Upper lobe of left lung (tissue), 6 donors: ENCODE results near the gene RNU4-1. TPM values are rescaled to one million over a fixed set of nuclear protein-coding genes. Genes with fewer than 3 reads are reported as not detected.

ENCODE experiments used
- ATAC-seq, 2 donors: fragments of 200-7000 bp; cut with Tn5 transposase; one replicate each; pipeline ENCODE4 v1.9.1; 2022; ENCODE audit warnings: mild to moderate bottlenecking in 2 of 2, moderate library complexity in 2 of 2; ENCODE audit not compliant: low FRiP score in 2 of 2
- DNase-seq, 2 donors: peaks; one replicate each; pipeline ENCODE4 v3.0.0-alpha.2; 2019 to 2020
- H3K27ac ChIP-seq, 4 donors: fragments of 200-600 bp; sonication (generic); one replicate each; pipeline ENCODE4 v1.5.1; 2016 to 2019
- H3K27me3 ChIP-seq, 4 donors: fragments of 200-600 bp; sonication (generic); one replicate each; pipeline ENCODE4 v1.5.1; 2017 to 2019
- H3K36me3 ChIP-seq, 4 donors: fragments of 200-600 bp; sonication (generic); one replicate each; pipeline ENCODE4 v1.5.1; 2016 to 2019
- H3K4me1 ChIP-seq, 4 donors: fragments of 200-600 bp; sonication (generic); one replicate each; pipeline ENCODE4 v1.5.1; 2018 to 2019
- H3K4me3 ChIP-seq, 4 donors: fragments of 200-600 bp; sonication (generic); one replicate each; pipeline ENCODE4 v1.5.1; 2017 to 2019; ENCODE audit warnings: mild to moderate bottlenecking in 2 of 4, moderate library complexity in 1 of 4
- H3K9me3 ChIP-seq, 4 donors: fragments of 200-600 bp; sonication (generic); one replicate each; pipeline ENCODE4 v1.5.1; 2018 to 2019
- CTCF ChIP-seq, 6 experiments: fragments of 450-650 bp in 4 of 6; fragments of 200-600 bp in 2 of 6; sonication (generic) in 2 of 6; IDR thresholded peaks; one replicate each; pipeline ENCODE4 v1.5.1; 2016 to 2019; ENCODE audit warnings: antibody characterized with exemption in 6 of 6
- EP300 ChIP-seq, 4 donors: sonication (generic); formaldehyde crosslinking; IDR thresholded peaks; one replicate each; pipeline ENCODE4 v1.5.1; 2017; ENCODE audit warnings: antibody characterized with exemption in 4 of 4, control low read depth in 2 of 4
- POLR2A ChIP-seq, 4 donors: fragments of 450-650 bp; IDR thresholded peaks; one replicate each; pipeline ENCODE4 v1.5.1; 2016 to 2017; ENCODE audit warnings: antibody characterized with exemption in 4 of 4, mild to moderate bottlenecking in 2 of 4
- POLR2AphosphoS5 ChIP-seq, 2 donors: sonication (generic); formaldehyde crosslinking; IDR thresholded peaks; one replicate each; pipeline ENCODE4 v1.5.1; 2017; ENCODE audit warnings: antibody characterized with exemption in 2 of 2
- WGBS, 2 donors: methylation state at CpG; one replicate each; pipeline ENCODE4 v1.1.5; 2017 to 2018; 5-methylcytosine and 5-hydroxymethylcytosine counted together
- total RNA-seq, 6 donors: library from RNA; depleted of rRNA in 4 of 6; stranded (reverse); fragments of >200 nt in 4 of 6; gene quantifications; one replicate each; pipeline versions ENCODE4 v1.1.0 to v1.2.1, GENCODE V29; 2016 to 2021
- donor health status: DM: no; HTN: no; CAD: no; lungs with moderate emphysema.
- donor health status: DM: no; HTN: yes; CAD: no; lungs with severe emphysema.

Gene RNU4-1
- total RNA-seq, 6 donors from 2014 or later = under 0.01 to 4,461 (median under 0.01) TPM

GRCh38 chr12:120283318-120283717 lies 9.7 kb downstream of the RNU4-1 start:
- Histone ChIP-seq H3K27ac (no peak overlapping the region), H3K4me1 (no peaks in the 10 kb centered on the region), H3K4me3 (no peak overlapping the region), H3K9me3 (no peaks in the 10 kb centered on the region), H3K36me3 (no peaks in the 10 kb centered on the region), H3K27me3 (no peaks in the 10 kb centered on the region)
- DNase-seq = no peak
- ATAC-seq = peak; percentile 29 to 52
- TF ChIP-seq POLR2A (IDR thresholded peaks at IDR 0.05) = no peak
- TF ChIP-seq POLR2AphosphoS5 (IDR thresholded peaks at IDR 0.05) = no peak
- TF ChIP-seq CTCF (IDR thresholded peaks at IDR 0.05) = no peak
- WGBS, 2 donors = 60 to 66% methylated on average over 7 of the region's 7 CpGs

GRCh38 chr12:120278137-120279069 lies 14.6 kb downstream of the RNU4-1 start:
- H3K4me1 ChIP-seq = no peaks in the 10 kb centered on the region
- no peak for ATAC-seq
- H3K27me3 ChIP-seq = no peaks in the 10 kb centered on the region
- H3K4me3 ChIP-seq = no peak overlapping the region
- peak in 1 of 2 donors; percentile 77 for DNase-seq
- no peak for TF ChIP-seq EP300 (IDR thresholded peaks at IDR 0.05)
- TF ChIP-seq CTCF (IDR thresholded peaks at IDR 0.05) = no peak
- TF ChIP-seq POLR2A (IDR thresholded peaks at IDR 0.05) = no peak
- no peak for TF ChIP-seq POLR2AphosphoS5 (IDR thresholded peaks at IDR 0.05)
- no peak overlapping the region for H3K27ac ChIP-seq
- no peaks in the 10 kb centered on the region for H3K36me3 ChIP-seq
- H3K9me3 ChIP-seq = no peaks in the 10 kb centered on the region
- 92 to 97% methylated on average over 22 to 56 of the region's 57 CpGs for WGBS, 2 donors

GRCh38 chr12:120276734-120277133 lies 16.3 kb downstream of the RNU4-1 start:
- no peak for TF ChIP-seq POLR2A (IDR thresholded peaks at IDR 0.05)
- TF ChIP-seq POLR2AphosphoS5 (IDR thresholded peaks at IDR 0.05) = no peak
- no peak for TF ChIP-seq EP300 (IDR thresholded peaks at IDR 0.05)
- TF ChIP-seq CTCF (IDR thresholded peaks at IDR 0.05) = no peak
- no peaks in the 10 kb centered on the region for H3K36me3 ChIP-seq
- H3K27ac ChIP-seq = no peak overlapping the region
- no peaks in the 10 kb centered on the region for H3K9me3 ChIP-seq
- no peaks in the 10 kb centered on the region for H3K27me3 ChIP-seq
- H3K4me1 ChIP-seq = no peaks in the 10 kb centered on the region
- H3K4me3 ChIP-seq = no peak overlapping the region
- 88 to 96% methylated on average over 6 of the region's 6 CpGs for WGBS, 2 donors
- no peak for DNase-seq
- ATAC-seq = peak in 1 of 2 donors; percentile 17

- peaks cover 25 to 46% (median 39%) of the 10 kb centered on the region in 4 donors for H3K4me1 ChIP-seq
- H3K36me3 ChIP-seq = no peaks in the 10 kb centered on the region
- H3K27ac ChIP-seq = peak overlapping the region; percentile 45 to 68 (median 54)
- no peak overlapping the region for H3K4me3 ChIP-seq
- WGBS, 2 donors = 26 to 29% methylated on average over 4 of the region's 4 CpGs
- ATAC-seq (peak in 1 of 2 donors; percentile 9), DNase-seq (peak in 1 of 2 donors; percentile 62)
- H3K27me3 ChIP-seq = no peaks in the 10 kb centered on the region
- H3K9me3 ChIP-seq = no peaks in the 10 kb centered on the region
- TF ChIP-seq POLR2A (IDR thresholded peaks at IDR 0.05) (no peak), EP300 (IDR thresholded peaks at IDR 0.05) (no peak), CTCF (IDR thresholded peaks at IDR 0.05) (no peak), POLR2AphosphoS5 (IDR thresholded peaks at IDR 0.05) (no peak)
These were observed 25.3 kb downstream of the RNU4-1 start for GRCh38 chr12:120267736-120268135.
